K562 (cell line): ENCODE data around the gene TMC4. TPM values are rescaled to one million over a fixed set of nuclear protein-coding genes. Genes with fewer than 3 reads are reported as not detected.

Source experiments
- BACH1 ChIP-seq: fragments of 200-800 bp; sonication (Bioruptor generic); IDR thresholded peaks from 2 replicates; pipeline ENCODE4 v1.6.1; 2016; ENCODE audit warnings: missing genetic modification characterization, missing compliant biosample characterization
- BMI1 ChIP-seq: fragments of 150-350 bp; IDR thresholded peaks from 2 replicates; pipeline ENCODE4 v1.6.1; 2014; ENCODE audit warnings: low read length
- CTBP1 ChIP-seq: fragments of 450-650 bp; IDR thresholded peaks from 2 replicates; pipeline ENCODE4 v1.6.1; 2016; ENCODE audit warnings: borderline replicate concordance
- DIDO1 ChIP-seq: fragments of 450-650 bp; IDR thresholded peaks from 2 replicates; pipeline ENCODE4 v1.6.1; 2016; ENCODE audit warnings: low read depth, missing biosample characterization, missing genetic modification characterization
- DPF2 ChIP-seq: fragments of 450-650 bp; IDR thresholded peaks from 2 replicates; pipeline ENCODE4 v1.6.1; 2016
- E2F5 ChIP-seq: sonication (generic); formaldehyde crosslinking; IDR thresholded peaks from 2 replicates; pipeline ENCODE4 v1.8.0; 2022; ENCODE audit warnings: mild to moderate bottlenecking, missing genetic modification reagents
- GATAD2B ChIP-seq: fragments of 450-650 bp; IDR thresholded peaks from 2 replicates; pipeline ENCODE4 v1.6.1; 2017; ENCODE audit warnings: mild to moderate bottlenecking, borderline replicate concordance
- HDAC3 ChIP-seq: fragments of 450-650 bp; IDR thresholded peaks from 2 replicates; pipeline ENCODE4 v1.6.1; 2018; ENCODE audit warnings: borderline replicate concordance, mild to moderate bottlenecking, moderate library complexity; ENCODE audit not compliant: partially characterized antibody
- MXD1 ChIP-seq: fragments of 250-450 bp; sonication (Bioruptor Pico); IDR thresholded peaks from 2 replicates; pipeline ENCODE4 v1.8.0; 2021; ENCODE audit warnings: borderline replicate concordance, mild to moderate bottlenecking, moderate library complexity; ENCODE audit not compliant: poor library complexity, severe bottlenecking
- NFE2 ChIP-seq: IDR thresholded peaks from 2 replicates; pipeline ENCODE4 v1.6.1; 2014; ENCODE audit warnings: antibody characterized with exemption, low read depth
- RAD51 ChIP-seq: fragments of 450-650 bp; IDR thresholded peaks from 2 replicates; pipeline ENCODE4 v1.7.1; 2016; ENCODE audit warnings: low read depth, mild to moderate bottlenecking, borderline replicate concordance
- SMARCE1 ChIP-seq: fragments of 450-650 bp; IDR thresholded peaks from 2 replicates; pipeline ENCODE4 v1.7.1; 2016; ENCODE audit warnings: mild to moderate bottlenecking
- TBL1XR1 ChIP-seq, 2 experiments: IDR thresholded peaks; 2 replicates each; pipeline ENCODE4 v1.6.1; 2012; ENCODE audit warnings: improper control_type of control experiment in 2 of 2, low read length in 2 of 2, mild to moderate bottlenecking in 1 of 2
- THAP7 ChIP-seq: fragments of 250-450 bp; sonication (Bioruptor Pico); IDR thresholded peaks from 2 replicates; pipeline ENCODE4 v1.5.0; 2021
- TSHZ1 ChIP-seq: fragments of 250-450 bp; sonication (Bioruptor Pico); IDR thresholded peaks from 2 replicates; pipeline ENCODE4 v1.4.0; 2020; ENCODE audit warnings: mild to moderate bottlenecking, moderate library complexity
- ZKSCAN1 ChIP-seq: fragments of 150-350 bp; IDR thresholded peaks from 2 replicates; pipeline ENCODE4 v1.6.1; 2016; ENCODE audit warnings: low read depth, low read length
- ZMIZ1 ChIP-seq, 2 experiments: fragments of 150-350 bp in 1 of 2; IDR thresholded peaks; 2 replicates each; pipeline ENCODE4 v1.6.1; 2012 to 2016; ENCODE audit warnings: low read depth in 2 of 2, low read length in 2 of 2, mild to moderate bottlenecking in 1 of 2, moderate library complexity in 1 of 2
- ZNF589 ChIP-seq: fragments of 200-800 bp; sonication (Bioruptor generic); IDR thresholded peaks from 2 replicates; pipeline ENCODE4 v1.6.1; 2016; ENCODE audit warnings: low read depth, missing genetic modification characterization, missing compliant biosample characterization
- polyA plus RNA-seq, 8 experiments: library from polyadenylated mRNA; depleted of rRNA in 4 of 8; stranded (reverse) in 5 of 8; unstranded in 3 of 8; fragments of >200 nt; fragmentation: Nextera tagmentation in 2 of 8; fragmentation: Illumina TruSeq in 1 of 8; extraction: Ambion mirVana in 2 of 8; extraction: Trizol in 1 of 8; gene quantifications; 2 replicates each; pipeline versions ENCODE4 v1.2.1 to v1.2.3, GENCODE V29; 2011 to 2014; ENCODE audit warnings: inconsistent platforms in 1 of 8, missing spikeins in 1 of 8
- total RNA-seq, 7 experiments: library from RNA; depleted of rRNA in 6 of 7; stranded (reverse); fragments of >200 nt in 6 of 7; fragmentation: Illumina TruSeq in 2 of 7; extraction: Trizol in 2 of 7; gene quantifications; 2 replicates each; pipeline versions ENCODE4 v1.2.1 to v1.2.3, GENCODE V29; 2011 to 2021; ENCODE audit warnings: low replicate concordance in 1 of 7

Gene TMC4
- total and polyA plus RNA-seq, 9 of the 15 experiments (the other 6 are each of a cell fraction or from before 2014, with no cell fraction given) = 0.12 to 0.79 (median 0.36) TPM; not detected in 2

- peak; percentile 94 for TF ChIP-seq DPF2
- peak; percentile 36 for TF ChIP-seq NFE2
- TF ChIP-seq GATAD2B = 0 out of 2 replicates have a peak, but pooled peaks have one; percentile 63
- peak; percentile 88 for TF ChIP-seq HDAC3
- TF ChIP-seq TSHZ1 (CRISPR knock-in tag) = no peak; the same call in 1 of the 2 replicates
- TF ChIP-seq TBL1XR1 (IDR thresholded peaks at IDR 0.05; ENCODE audit: low read length in 2 of 2) = peak in 1 of 2 experiments; percentile 91
- TF ChIP-seq SMARCE1 = peak; percentile 91; the same call in 1 of the 2 replicates
- TF ChIP-seq CTBP1 = peak; percentile 89; the same call in 1 of the 2 replicates
- TF ChIP-seq MXD1 (CRISPR knock-in tag) = peak; percentile 23
- TF ChIP-seq ZKSCAN1 = peak; percentile 15; the same call in 1 of the 2 replicates
- TF ChIP-seq E2F5 (CRISPR knock-in tag) = peak; percentile 67; the same call in 1 of the 2 replicates
- peak; percentile 70; the same call in 1 of the 2 replicates for TF ChIP-seq BACH1 (tag)
- peak in 1 of 2 experiments; percentile 84; a peak in 2 of 4 replicates for TF ChIP-seq ZMIZ1 (IDR thresholded peaks at IDR 0.05; ENCODE audit: low read depth in 2 of 2, low read length in 2 of 2)
- no peak for TF ChIP-seq BMI1
- TF ChIP-seq DIDO1 (tag) = no peak
- no peak for TF ChIP-seq THAP7 (CRISPR knock-in tag)
- TF ChIP-seq RAD51 = peak; percentile 74
- peak; percentile 82; the same call in 1 of the 2 replicates for TF ChIP-seq ZNF589 (CRISPR knock-in tag)
Observed at GRCh38 chr19:54207983-54208783, 35.2 kb upstream of the TMC4 start (continued).
